Measurements from ENCODE around the gene CFAP70.

- no peak for TF ChIP-seq CTCF (IDR thresholded peaks at IDR 0.05)
- no peak for TF ChIP-seq POLR2A (IDR thresholded peaks at IDR 0.05)
Observed at GRCh38 chr10:73211106-73211811, 147.4 kb downstream of the CFAP70 start.
